ENCODE measurements around the gene MMP14. TPM values are rescaled to one million over a fixed set of nuclear protein-coding genes. Genes with fewer than 3 reads are reported as not detected.

The MMP14 gene
- total and polyA plus RNA-seq, 3 donors from 2014 or later, result 14.2 to 54.6 (median 35.8) TPM

GRCh38 chr14:22875003-22875747 is 38.8 kb downstream of the MMP14 start:
- H3K9me3 ChIP-seq, result no peaks in the 10 kb centered on the region
- WGBS, 2 donors, result 96% methylated on average over 12 to 15 of the region's 15 CpGs
- no peaks in the 10 kb centered on the region for H3K27me3 ChIP-seq
- DNase-seq, result no peak
- TF ChIP-seq CTCF (IDR thresholded peaks at IDR 0.05) (no peak), POLR2A (IDR thresholded peaks at IDR 0.05) (no peak)
- intact Hi-C loops (cut with DNase I; ENCODE audit: low total_unique reads), result no loop called here
- no peak overlapping the region for H3K27ac ChIP-seq
- no peaks in the 10 kb centered on the region for H3K36me3 ChIP-seq (ENCODE audit: low read depth, missing control alignments)
- H3K4me3 ChIP-seq, result no peak overlapping the region
- H3K4me1 ChIP-seq, result peaks cover 6% of the 10 kb centered on the region

GRCh38 chr14:22875748-22876319 is 39.4 kb downstream of the MMP14 start:
- H3K27me3 ChIP-seq, result no peaks in the 10 kb centered on the region
- H3K4me1 ChIP-seq, result peaks cover 6% of the 10 kb centered on the region
- H3K27ac ChIP-seq, result no peak overlapping the region
- H3K4me3 ChIP-seq, result no peak overlapping the region
- intact Hi-C loops (cut with DNase I; ENCODE audit: low total_unique reads), result no loop called here
- WGBS, 2 donors, result 94 to 95% methylated on average over 15 to 17 of the region's 20 CpGs
- TF ChIP-seq CTCF (IDR thresholded peaks at IDR 0.05) (no peak), POLR2A (IDR thresholded peaks at IDR 0.05) (no peak)
- DNase-seq, result no peak
- no peaks in the 10 kb centered on the region for H3K9me3 ChIP-seq
- H3K36me3 ChIP-seq (ENCODE audit: low read depth, missing control alignments), result no peaks in the 10 kb centered on the region

- no peak overlapping the region for H3K27ac ChIP-seq
- TF ChIP-seq POLR2A (IDR thresholded peaks at IDR 0.05), result no peak
- no peak for TF ChIP-seq CTCF (IDR thresholded peaks at IDR 0.05)
- H3K9me3 ChIP-seq, result no peaks in the 10 kb centered on the region
- no peaks in the 10 kb centered on the region for H3K27me3 ChIP-seq
- WGBS, 2 donors, result 92 to 93% methylated on average over 18 to 22 of the region's 22 CpGs
- H3K36me3 ChIP-seq (ENCODE audit: low read depth, missing control alignments), result no peaks in the 10 kb centered on the region
- peaks cover 6% of the 10 kb centered on the region for H3K4me1 ChIP-seq
- intact Hi-C loops (cut with DNase I; ENCODE audit: low total_unique reads), result no loop called here
- no peak for DNase-seq
- H3K4me3 ChIP-seq, result no peak overlapping the region
These were observed 40.7 kb downstream of the MMP14 start for GRCh38 chr14:22877000-22877501.

GRCh38 chr14:22878271-22879246 is 42.2 kb downstream of the MMP14 start:
- WGBS, 2 donors, result 80 to 81% methylated on average over 7 to 8 of the region's 8 CpGs
- intact Hi-C loops (cut with DNase I; ENCODE audit: low total_unique reads), result no loop called here
- Histone ChIP-seq H3K27me3 (no peaks in the 10 kb centered on the region), H3K4me1 (peaks cover 7% of the 10 kb centered on the region), H3K36me3 (ENCODE audit: low read depth, missing control alignments) (no peaks in the 10 kb centered on the region), H3K9me3 (no peaks in the 10 kb centered on the region), H3K4me3 (no peak overlapping the region), H3K27ac (no peak overlapping the region)
- TF ChIP-seq CTCF (IDR thresholded peaks at IDR 0.05) (no peak), POLR2A (IDR thresholded peaks at IDR 0.05) (no peak)
- DNase-seq, result no peak

All from testis (tissue), 3 donors.